Mesodermal cell (in vitro differentiated cells): ENCODE data around the gene ATXN3L. TPM values are rescaled to one million over a fixed set of nuclear protein-coding genes. Genes with fewer than 3 reads are reported as not detected.

Experiments
- H3K27ac ChIP-seq: 2 replicates; pipeline ENCODE4 v1.7.0; 2013; ENCODE audit warnings: mild to moderate bottlenecking, low read depth, low read length, moderate library complexity; ENCODE audit not compliant: severe bottlenecking
- H3K36me3 ChIP-seq: 2 replicates; pipeline ENCODE4 v1.7.1; 2013; ENCODE audit warnings: mild to moderate bottlenecking, low read length, moderate library complexity; ENCODE audit not compliant: control insufficient read depth, insufficient read depth
- H3K4me1 ChIP-seq: one replicate; pipeline ENCODE4 v1.7.1; 2013; ENCODE audit warnings: mild to moderate bottlenecking, low read length; ENCODE audit not compliant: insufficient read depth, control insufficient read depth, poor library complexity, severe bottlenecking
- H3K4me3 ChIP-seq: 2 replicates; pipeline ENCODE4 v1.7.0; 2013; ENCODE audit warnings: low read length, control low read depth, mild to moderate bottlenecking; ENCODE audit not compliant: insufficient read depth, poor library complexity, severe bottlenecking; ENCODE audit errors: extremely low read depth
- H3K9me3 ChIP-seq: 2 replicates; pipeline ENCODE4 v1.7.1; 2013; ENCODE audit warnings: mild to moderate bottlenecking, low read length, moderate library complexity; ENCODE audit not compliant: control insufficient read depth
- WGBS, 2 experiments: methylation state at CpG; one replicate each; pipeline ENCODE4 v1.1.5; 2013; ENCODE audit warnings: missing lambda C conversion rate in 2 of 2; ENCODE audit not compliant: insufficient coverage in 2 of 2; 5-methylcytosine and 5-hydroxymethylcytosine counted together
- polyA plus RNA-seq, 2 experiments: library from polyadenylated mRNA; stranded (reverse); fragments of 50-300 nt; gene quantifications; one replicate each; pipeline ENCODE4 v1.2.3, GENCODE V29; 2013

ATXN3L gene
- not detected for polyA plus RNA-seq (2013, experiment 1 of 2)
- not detected for polyA plus RNA-seq (2013, experiment 2 of 2)

DNA sequence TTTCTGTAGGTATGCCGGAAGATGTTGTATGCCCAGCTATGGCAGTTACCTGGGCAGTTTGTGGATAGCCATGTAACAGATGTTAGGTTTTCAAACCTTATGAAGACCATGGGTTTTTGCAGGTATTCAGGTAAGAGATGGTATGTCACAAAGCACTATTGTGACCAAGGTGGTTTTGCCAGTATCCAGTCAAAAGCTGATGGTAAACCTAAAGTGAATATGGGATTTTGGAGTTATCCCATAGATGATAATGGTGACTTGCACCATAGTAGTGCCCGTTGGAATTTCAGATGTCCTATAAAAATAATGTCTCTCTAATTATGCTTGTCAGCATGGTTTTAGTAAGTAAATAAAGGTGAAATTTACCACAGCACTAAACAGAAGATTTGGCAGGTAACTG is at the start of gene ATXN3L:
Gene ATXN3L (minus strand): TSS at position 101 of the 400 bp plus-strand sequence. CDS start 119 bp downstream, outside the sequence.
- Histone ChIP-seq H3K9me3 (no peaks in the 10 kb centered on the region), H3K4me1 (no peaks in the 10 kb centered on the region), H3K27ac (no peak within 1 kb of the TSS), H3K4me3 (no peak within 1 kb of the TSS), H3K36me3 (no peaks in the 10 kb centered on the region)
- 100% methylated on average over 1 of the region's 2 CpGs; no CpG with 5 or more reads in 1 of the 2 experiments for WGBS, 2 experiments

DNA sequence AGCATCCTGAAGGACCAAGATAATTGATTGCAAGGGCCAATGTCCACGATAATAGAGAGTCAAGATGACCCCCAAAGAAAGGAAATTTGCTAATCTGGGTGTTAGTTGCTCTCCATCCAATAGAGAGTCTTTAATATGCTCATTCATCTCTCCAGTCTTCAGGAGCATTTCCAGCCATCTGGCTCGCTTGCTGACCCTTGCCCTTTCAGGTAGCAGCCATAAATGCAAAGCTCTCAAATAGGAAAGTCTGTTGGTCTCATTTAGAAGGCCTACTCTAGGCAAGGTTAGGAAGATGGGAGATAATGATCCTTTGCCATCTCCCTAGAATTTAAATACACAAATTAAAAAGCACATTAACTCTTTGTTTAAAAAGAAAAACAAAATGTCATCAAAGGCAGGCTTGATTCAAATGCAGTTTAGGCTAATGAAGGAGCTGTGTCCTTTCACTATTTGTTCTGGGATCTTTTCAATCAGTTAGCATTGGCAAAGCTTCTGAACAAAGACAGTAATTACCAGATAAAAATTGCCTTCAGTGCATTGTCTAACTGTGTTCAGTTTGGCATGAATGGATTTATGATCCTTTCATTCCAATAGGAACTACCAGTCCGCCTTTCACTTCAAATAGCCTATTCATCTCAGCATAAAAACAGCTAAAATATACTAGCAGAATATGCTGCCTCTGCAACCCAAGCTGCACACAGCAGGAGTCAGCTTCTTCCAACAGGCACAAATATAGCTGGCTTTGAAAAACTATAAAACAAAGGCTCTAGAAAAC is 49.6 kb upstream of the ATXN3L start:
- Histone ChIP-seq H3K27ac (no peak overlapping the region), H3K4me1 (peaks cover 14% of the 10 kb centered on the region), H3K36me3 (no peaks in the 10 kb centered on the region), H3K4me3 (no peak overlapping the region), H3K9me3 (no peaks in the 10 kb centered on the region)
- WGBS, 2 experiments, result 83% methylated on average over 1 of the region's 3 CpGs; no CpG with 5 or more reads in 1 of the 2 experiments

DNA sequence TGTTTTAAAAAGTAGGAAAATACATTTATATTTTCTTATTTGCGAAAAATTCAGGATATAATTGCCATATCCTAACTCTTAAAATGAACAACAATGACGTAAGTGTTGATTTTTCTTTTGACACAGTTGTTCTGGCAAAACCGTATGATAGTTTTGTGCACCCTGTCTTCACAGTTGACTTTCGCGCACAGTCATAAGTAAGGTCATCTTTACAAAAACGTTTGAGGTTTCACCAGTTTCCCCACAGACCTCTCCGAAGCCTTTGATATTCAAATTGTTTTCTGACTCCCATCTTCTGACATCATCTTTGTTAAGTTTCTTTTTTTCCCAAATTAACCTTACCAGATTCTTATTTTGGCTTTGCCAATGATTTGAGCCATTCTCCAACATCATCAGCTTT is 48.1 kb upstream of the ATXN3L start:
- peaks cover 8% of the 10 kb centered on the region for H3K4me1 ChIP-seq
- WGBS, 2 experiments, result 71 to 100% methylated on average over 2 to 5 of the region's 7 CpGs
- no peak overlapping the region for H3K4me3 ChIP-seq

DNA sequence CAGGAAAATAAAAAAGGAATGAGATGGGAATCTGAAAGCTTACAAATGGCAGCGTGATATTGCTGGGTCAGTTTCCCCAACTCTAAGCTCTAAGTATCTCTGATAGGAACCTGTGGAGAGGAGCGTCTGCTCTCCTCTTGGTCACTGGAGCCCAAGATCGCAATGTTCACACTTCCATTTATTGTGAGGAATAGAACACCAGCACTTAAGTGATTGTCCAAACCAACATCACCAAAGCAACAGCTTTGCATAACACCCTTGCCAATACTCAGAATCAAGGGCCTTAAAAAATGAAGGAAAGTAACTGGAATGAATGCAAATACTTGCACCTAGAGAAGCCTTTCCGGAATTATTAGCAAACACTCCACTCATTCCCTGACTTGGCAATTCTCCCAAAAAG is 46.8 kb upstream of the ATXN3L start:
- no CpG with 5 or more reads among the region's 4 CpGs for WGBS, 2 experiments
- H3K9me3 ChIP-seq, result no peaks in the 10 kb centered on the region

More for the DNA sequence above, 48.1 kb upstream of the ATXN3L start:
- H3K27ac ChIP-seq, result no peak overlapping the region
- no peaks in the 10 kb centered on the region for H3K36me3 ChIP-seq
- no peaks in the 10 kb centered on the region for H3K9me3 ChIP-seq

DNA sequence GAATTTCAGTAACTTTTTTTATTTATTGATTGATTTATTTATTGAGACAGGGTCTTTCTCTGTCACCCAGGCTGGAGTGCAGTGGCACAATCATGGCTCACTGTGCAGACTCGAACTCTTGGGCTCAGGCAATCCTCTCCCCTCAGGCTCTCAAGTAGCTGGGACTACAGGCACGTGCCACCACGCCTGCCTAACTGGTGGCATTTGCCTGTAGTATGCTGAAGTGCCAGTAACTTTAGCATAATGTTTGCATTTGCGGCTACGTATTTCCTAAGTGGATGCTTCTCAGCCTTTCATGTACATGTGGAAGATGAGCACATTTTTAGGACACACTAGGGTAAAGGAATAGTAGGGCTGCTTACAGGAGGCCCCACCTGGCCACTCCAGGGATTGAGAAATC is 45.3 kb upstream of the ATXN3L start:
- H3K4me3 ChIP-seq, result no peak overlapping the region
- H3K4me1 ChIP-seq, result no peaks in the 10 kb centered on the region
- no peaks in the 10 kb centered on the region for H3K9me3 ChIP-seq
- 83 to 89% methylated on average over 2 to 5 of the region's 5 CpGs for WGBS, 2 experiments
- H3K36me3 ChIP-seq, result no peaks in the 10 kb centered on the region
- H3K27ac ChIP-seq, result no peak overlapping the region

More for the DNA sequence above, 46.8 kb upstream of the ATXN3L start:
- Histone ChIP-seq H3K4me1 (peaks cover 4% of the 10 kb centered on the region), H3K4me3 (no peak overlapping the region), H3K27ac (no peak overlapping the region), H3K36me3 (no peaks in the 10 kb centered on the region)

DNA sequence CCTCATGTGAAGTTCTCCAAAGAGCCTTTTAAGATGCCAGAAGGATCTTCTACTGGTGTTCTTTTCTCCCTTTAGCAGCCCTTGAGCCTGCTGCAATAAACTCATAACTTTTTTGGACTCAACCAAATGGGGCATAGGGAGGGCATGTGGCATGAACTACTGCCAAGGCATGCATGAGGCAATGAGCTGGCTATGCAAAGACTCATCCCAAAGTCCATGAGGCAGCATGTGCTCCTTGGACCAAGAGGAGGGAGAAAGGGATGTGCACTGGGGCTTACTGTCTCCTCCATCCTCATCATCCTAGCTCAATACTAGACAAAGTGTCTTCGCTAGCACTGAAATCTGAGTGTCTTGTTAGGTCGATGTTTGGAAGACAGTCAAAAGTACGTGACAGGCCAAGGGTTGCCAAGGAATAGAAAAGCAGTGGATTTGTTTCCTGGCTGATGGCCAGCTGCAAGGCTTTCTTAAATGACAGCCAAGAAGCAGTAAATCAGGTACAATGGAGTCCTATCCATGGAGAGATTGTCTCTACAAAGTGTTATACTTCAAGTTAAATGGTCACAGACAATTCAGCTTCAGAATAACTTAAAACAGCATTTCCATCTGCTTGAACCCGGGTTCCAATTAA is 44.5 kb upstream of the ATXN3L start:
- Histone ChIP-seq H3K4me3 (no peak overlapping the region), H3K9me3 (no peaks in the 10 kb centered on the region), H3K4me1 (no peaks in the 10 kb centered on the region), H3K36me3 (no peaks in the 10 kb centered on the region), H3K27ac (no peak overlapping the region)
- WGBS, 2 experiments, result 100% methylated on average over 1 of the region's 4 CpGs; no CpG with 5 or more reads in 1 of the 2 experiments

DNA sequence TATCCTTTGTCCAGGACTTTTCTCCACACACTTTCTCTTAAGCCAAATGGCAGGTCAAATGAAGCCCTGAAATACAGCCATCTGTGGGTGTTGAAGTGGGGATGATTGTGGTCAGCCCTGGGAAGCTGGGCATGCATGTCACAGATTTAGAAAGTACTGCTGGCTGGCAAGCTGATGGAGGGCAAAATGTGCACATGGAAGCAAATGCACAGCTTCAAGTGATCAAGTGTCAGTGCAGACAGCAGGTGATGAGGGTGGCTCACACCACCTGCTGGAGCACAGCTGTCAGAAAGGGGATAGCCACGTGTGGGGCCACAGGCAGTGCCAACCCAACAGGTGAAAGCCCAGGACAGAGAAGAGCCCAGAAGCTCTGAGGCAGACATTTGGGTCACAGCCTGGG is 40.3 kb upstream of the ATXN3L start:
- peaks cover 9% of the 10 kb centered on the region for H3K4me1 ChIP-seq
- H3K36me3 ChIP-seq, result no peaks in the 10 kb centered on the region
- WGBS, 2 experiments, result 29% methylated on average over 1 of the region's 1 CpG; no CpG with 5 or more reads in 1 of the 2 experiments
- H3K27ac ChIP-seq, result no peak overlapping the region
- no peaks in the 10 kb centered on the region for H3K9me3 ChIP-seq
- no peak overlapping the region for H3K4me3 ChIP-seq

DNA sequence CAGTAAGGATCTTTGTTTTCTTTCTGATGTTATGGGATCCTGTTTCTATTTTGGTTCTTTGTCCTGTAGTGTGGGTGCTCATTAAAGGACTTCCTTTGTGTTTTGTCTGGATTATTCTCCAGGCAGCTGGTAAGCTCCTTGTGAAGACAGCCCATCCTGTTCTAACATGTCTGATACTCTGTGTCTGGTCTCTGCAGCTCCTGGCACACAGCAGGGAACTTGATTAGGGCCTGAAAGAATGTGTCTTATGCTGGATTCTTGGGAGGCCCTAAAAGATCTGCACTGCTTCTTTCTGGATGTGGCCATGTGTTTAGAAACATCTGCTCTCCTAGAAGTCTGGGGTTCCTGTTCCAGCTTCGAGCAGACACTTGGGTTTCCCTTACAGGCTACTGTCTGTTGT is 38.1 kb upstream of the ATXN3L start:
- Histone ChIP-seq H3K4me3 (no peak overlapping the region), H3K27ac (peak overlapping the region; percentile 57), H3K9me3 (no peaks in the 10 kb centered on the region), H3K36me3 (no peaks in the 10 kb centered on the region), H3K4me1 (peaks cover 9% of the 10 kb centered on the region)
- WGBS, 2 experiments, result no CpG with 5 or more reads among the region's 1 CpG

DNA sequence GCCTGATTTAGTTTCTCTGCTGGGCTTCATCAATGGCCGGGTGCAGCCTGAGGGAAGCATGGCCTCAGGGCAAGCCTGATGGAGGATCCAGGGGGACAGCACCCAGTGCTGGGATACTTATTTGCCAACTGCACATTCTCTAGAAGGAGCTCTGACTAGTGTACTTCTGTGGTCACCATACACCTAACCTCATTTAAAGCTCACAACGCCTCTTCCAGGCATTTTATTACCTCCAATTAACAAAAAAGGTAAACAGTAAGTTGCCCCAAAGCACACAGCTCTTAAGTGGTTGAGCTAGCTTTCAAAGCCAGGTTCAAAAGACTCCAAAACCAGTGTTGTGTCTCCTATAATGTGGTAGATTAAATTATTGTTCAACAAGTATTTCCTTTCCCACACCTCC is 26.8 kb upstream of the ATXN3L start:
- Histone ChIP-seq H3K4me1 (no peaks in the 10 kb centered on the region), H3K9me3 (no peaks in the 10 kb centered on the region), H3K36me3 (no peaks in the 10 kb centered on the region), H3K27ac (no peak overlapping the region), H3K4me3 (no peak overlapping the region)
- no CpG with 5 or more reads among the region's 2 CpGs for WGBS, 2 experiments

DNA sequence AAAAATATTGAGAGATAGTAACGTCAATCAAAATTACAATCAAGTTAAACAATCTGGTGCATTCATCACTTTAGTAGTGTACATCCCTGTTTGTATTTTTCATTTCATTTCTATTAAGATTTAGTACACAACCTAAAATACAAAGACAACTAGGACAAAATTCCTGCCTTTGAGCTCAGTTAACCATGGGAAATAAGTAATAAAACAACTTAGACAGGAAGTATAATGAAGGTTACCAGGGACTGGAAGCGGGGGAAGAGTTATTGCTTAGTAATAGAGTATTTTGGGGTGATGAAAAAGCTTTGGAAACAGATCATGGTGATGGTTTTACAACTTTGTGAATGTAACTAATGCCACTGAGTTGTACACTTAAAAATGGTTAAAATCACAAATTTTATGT is 25.6 kb upstream of the ATXN3L start:
- Histone ChIP-seq H3K4me3 (no peak overlapping the region), H3K27ac (no peak overlapping the region), H3K4me1 (no peaks in the 10 kb centered on the region), H3K36me3 (no peaks in the 10 kb centered on the region), H3K9me3 (no peaks in the 10 kb centered on the region)
- 100% methylated on average over 1 of the region's 2 CpGs; no CpG with 5 or more reads in 1 of the 2 experiments for WGBS, 2 experiments

DNA sequence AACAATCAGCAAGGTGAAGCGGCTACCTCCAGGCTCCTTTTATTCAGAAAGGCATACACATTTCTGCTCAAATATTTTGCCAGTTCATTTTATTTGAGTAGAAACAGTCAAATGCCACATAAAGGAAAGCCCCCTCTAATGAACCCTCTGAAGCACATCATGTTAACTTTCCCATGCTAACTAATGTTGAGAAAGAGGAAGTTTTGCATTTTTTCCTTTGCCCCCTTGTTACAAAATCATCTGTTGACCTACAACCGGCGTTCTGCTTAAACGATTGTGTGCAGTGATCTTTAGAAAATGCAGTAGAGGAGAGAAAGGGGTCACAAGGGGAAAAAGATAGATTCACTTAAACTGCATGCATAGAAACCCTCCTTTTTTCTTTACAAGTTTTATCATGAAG is 25.2 kb upstream of the ATXN3L start:
- Histone ChIP-seq H3K36me3 (no peaks in the 10 kb centered on the region), H3K4me1 (no peaks in the 10 kb centered on the region), H3K27ac (no peak overlapping the region), H3K9me3 (no peaks in the 10 kb centered on the region), H3K4me3 (no peak overlapping the region)
- WGBS, 2 experiments, result no CpG with 5 or more reads among the region's 4 CpGs
